ENCODE data around the gene PUSL1.

Gene PUSL1, protein sequence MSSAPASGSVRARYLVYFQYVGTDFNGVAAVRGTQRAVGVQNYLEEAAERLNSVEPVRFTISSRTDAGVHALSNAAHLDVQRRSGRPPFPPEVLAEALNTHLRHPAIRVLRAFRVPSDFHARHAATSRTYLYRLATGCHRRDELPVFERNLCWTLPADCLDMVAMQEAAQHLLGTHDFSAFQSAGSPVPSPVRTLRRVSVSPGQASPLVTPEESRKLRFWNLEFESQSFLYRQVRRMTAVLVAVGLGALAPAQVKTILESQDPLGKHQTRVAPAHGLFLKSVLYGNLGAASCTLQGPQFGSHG

GRCh38 chr1:1307923-1308755 lies at the start of gene PUSL1, which contains the start of gene ACAP3:
Gene PUSL1, plus strand, starts transcription at chr1:1308597. Its CDS starts 47 bp downstream, at chr1:1308644.
Gene ACAP3, minus strand, starts transcription at chr1:1307930. Its CDS starts 115 bp downstream, at chr1:1307815.
- peak; percentile 88 for DNase-seq (ENCODE audit: low spot score)

- no peak for DNase-seq (ENCODE audit: low spot score)
Observed at GRCh38 chr1:1259119-1259488, 49.3 kb upstream of the PUSL1 start.

DNA sequence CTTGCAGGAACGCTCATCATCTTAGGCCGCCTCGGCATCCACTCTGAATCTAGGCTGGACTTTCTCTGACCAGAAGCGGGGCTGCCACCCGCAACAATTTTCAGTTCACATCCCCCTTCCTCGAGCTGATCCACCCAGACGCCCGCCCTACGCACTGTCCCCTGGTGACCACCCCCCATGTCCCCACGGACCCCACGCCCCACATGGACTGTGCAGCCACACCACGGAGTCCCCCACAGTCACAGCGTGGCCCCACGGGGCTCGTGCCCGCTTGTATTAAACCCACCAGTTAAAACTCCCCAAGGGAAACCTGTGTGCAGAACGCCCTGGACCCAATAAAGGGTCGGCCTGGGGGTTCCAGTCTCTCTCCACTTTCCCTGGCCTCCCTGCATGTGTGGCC lies 48.9 kb upstream of the PUSL1 start:
- DNase-seq (ENCODE audit: low spot score): no peak

DNA sequence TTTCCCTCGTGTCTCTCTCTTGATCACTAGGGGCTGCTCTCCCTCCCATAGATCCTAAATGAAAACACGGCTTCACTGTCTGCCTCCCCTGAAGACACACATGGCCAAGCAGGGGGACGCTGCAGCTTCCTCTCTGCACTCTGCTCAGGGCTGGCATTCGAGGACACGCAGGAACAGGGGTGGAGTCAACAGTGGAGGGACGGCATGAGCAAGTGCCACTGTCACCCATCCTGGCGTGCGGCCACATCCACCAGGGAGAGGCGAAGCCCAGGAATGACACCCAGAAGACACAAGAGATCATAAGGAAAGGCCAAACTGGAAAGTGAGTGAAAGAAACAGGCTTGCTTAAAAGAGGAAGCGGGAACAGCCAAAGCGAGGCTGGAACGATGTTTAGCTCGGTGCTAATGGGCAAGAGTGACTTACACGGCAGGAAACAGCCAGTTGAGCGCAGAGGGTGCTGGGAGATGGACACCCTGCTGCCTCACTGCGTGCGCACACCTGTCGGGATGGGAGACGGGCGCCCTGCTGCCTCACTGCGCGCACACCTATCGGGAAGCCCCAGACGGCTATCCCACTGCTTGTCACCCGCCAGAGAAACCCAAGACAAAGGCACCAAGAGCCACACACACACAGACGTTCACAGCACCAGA lies 48.3 kb upstream of the PUSL1 start:
- no peak for DNase-seq (ENCODE audit: low spot score)

DNA sequence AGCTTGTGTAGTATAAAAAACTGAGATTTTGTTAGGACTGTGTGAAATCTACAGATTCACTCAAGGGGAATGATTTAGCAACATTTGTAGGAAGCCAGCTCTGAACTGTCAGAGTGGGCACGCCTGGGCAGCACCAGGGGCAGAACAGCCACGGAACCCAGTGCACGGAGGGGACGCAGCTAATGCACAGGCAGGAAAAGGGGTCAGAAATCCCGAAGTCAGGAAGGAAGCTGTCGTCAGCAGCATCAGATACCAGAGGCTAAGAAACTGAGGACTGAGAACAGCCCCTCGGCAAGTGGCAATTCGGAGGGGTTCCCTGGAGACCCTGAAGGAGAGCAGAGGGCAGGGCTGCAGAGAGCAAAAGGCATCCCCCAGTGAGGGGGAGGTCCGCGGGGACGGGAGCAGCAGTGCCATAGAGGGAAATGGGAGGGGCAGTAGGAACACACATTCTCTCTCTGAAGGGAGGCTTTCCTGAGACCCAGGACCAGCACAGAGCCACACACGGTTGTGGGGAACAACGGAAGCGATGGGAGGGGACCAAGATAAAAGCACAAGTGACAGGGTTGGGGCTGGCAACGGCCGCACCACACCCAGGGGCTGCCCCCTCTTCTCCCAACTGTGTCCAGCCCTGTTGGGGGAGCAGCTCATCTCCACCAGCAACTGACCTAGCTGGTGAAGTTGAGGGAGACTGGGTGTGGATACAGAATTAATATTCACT lies 47.4 kb upstream of the PUSL1 start:
- DNase-seq (ENCODE audit: low spot score): peak; percentile 48

DNA sequence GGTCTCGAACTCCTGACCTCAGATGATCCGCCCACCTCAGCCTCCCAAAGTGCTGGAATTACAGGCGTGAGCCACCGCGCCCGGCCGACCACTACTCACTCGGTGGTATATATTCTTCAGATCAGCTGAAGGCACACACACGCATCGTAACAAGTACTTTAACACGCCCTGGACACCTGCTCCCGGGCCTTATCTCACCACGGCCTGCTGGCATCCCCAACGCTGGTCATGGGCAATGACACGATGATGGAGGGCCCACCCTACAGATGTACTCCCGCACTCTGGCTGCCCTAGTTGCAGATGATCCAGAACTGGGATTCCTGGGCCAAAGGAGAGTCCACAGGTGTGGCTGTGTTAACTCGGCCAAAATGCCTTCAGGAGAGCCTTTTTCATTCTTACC lies 46.3 kb upstream of the PUSL1 start:
- no peak for DNase-seq (ENCODE audit: low spot score)

GRCh38 chr1:1262758-1263157 lies 45.6 kb upstream of the PUSL1 start:
- DNase-seq (ENCODE audit: low spot score): no peak

DNA sequence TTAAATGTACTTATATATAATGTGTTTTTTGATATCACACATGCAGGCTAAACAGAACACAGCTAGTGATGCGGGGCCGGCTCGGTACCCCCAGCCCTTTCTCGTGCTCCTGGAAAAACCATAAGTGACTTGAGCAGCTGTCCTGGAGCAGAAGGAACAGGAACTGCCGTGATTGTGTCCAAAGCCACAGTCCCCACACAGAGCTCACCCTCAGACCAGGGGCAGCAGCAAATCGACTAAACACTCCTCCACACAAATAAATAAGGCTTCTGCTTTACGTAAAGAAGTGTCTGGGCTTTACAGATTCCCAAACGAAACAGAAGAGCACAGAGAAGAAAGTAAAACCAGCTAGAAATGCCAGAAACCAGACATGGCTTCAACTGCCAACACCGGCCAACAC lies 44.4 kb upstream of the PUSL1 start:
- no peak for DNase-seq (ENCODE audit: low spot score)

DNA sequence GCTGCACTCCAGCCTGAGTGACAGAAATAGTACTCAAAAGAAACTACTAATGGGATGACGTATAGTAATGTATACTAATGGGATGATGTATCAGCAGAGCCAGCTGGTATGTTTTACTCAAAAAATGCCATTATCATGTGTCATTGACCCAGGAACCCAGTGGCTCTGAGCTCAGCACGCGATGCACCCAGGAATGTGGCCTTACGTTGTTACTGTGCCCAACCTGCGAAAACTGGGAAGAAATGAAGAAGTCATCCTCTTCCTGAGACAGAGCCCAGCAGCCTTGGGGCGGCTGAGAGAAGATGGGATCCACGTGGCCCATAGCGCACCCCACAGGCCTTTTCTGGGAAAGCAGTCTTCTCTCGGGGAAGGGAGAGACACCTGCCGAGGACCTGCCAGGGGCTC lies 43.5 kb upstream of the PUSL1 start:
- DNase-seq (ENCODE audit: low spot score): peak; percentile 47

- DNase-seq (ENCODE audit: low spot score): no peak
Observed at GRCh38 chr1:1267488-1268283, 40.7 kb upstream of the PUSL1 start.

GRCh38 chr1:1268284-1268682 lies 40.1 kb upstream of the PUSL1 start:
- DNase-seq (ENCODE audit: low spot score): no peak

GRCh38 chr1:1270813-1271212 lies 37.6 kb upstream of the PUSL1 start:
- DNase-seq (ENCODE audit: low spot score): no peak

GRCh38 chr1:1272341-1273208 lies 35.8 kb upstream of the PUSL1 start:
- DNase-seq (ENCODE audit: low spot score): peak; percentile 72

DNA sequence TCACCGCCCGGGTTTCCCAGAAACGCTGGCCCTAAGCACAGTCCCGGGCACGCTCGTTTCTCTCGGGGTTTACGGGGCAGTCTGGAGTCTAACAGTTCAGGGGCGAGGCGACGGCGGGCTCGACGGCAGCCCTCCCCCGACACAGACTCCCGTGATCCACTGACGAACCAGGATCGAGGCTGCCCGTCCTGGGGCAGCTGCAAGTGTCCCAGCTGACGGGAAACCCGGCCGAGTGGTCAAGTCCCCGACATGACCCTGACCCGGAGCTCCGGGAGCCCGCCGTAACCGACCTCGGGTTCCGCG lies 35.2 kb upstream of the PUSL1 start:
- DNase-seq (ENCODE audit: low spot score): no peak

- peak; percentile 84 for DNase-seq (ENCODE audit: low spot score)
Observed at GRCh38 chr1:1273512-1274298, 34.7 kb upstream of the PUSL1 start, which contains the start of gene UBE2J2. Gene UBE2J2, minus strand, starts transcription at chr1:1273854. Its CDS starts 5,862 bp downstream, at chr1:1267992.

GRCh38 chr1:1274299-1274930 lies 34.0 kb upstream of the PUSL1 start:
- no peak for DNase-seq (ENCODE audit: low spot score)

DNA sequence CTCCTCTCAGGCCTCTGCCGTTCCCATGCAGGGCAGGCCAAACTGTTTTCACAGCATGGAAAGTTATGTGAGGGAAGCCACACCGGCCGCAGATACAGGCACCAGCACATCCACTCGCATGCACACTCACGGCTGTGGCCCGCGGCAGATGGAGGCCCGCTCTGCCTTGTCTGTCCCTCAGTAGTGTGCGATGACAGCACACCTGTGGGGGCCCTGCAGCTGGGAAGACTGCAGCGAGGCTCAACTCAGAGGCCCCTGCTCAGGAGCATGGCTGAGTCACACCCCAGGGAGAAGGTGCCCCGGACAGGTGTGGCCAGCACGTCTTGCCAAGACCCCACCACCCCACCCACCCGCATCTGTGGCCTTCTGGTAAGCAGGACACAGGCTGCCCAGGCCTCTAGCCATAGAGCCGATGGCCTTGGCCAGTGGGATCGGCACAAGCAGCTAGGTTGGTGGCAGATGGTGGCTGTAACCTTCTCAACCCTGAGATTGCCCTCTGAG lies 33.4 kb upstream of the PUSL1 start:
- no peak for DNase-seq (ENCODE audit: low spot score)

GRCh38 chr1:1275836-1276235 lies 32.6 kb upstream of the PUSL1 start:
- no peak for DNase-seq (ENCODE audit: low spot score)

DNA sequence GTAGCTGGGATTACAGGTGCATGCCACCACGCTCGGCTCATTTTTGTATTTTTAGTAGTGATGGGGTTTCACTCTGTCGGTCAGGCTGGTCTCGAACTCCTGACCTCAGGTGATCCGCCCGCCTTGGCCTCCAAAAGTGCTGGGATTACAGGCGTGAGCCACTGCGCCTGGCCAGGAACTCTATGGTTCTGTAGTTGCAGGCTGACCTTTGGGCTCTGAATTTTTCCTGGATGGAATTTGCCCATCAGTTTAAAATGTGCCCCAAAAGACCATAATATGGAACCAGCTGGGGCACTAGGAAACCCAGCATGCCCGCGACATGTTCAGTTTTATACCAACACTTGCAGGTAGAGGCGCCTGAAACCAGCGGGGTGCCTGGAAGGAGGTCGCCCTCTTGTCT lies 29.8 kb upstream of the PUSL1 start:
- DNase-seq (ENCODE audit: low spot score): no peak

All from kidney capillary endothelial cell (primary cell).